ENCODE measurements around the gene DMRT1.

Gene DMRT1

DNA sequence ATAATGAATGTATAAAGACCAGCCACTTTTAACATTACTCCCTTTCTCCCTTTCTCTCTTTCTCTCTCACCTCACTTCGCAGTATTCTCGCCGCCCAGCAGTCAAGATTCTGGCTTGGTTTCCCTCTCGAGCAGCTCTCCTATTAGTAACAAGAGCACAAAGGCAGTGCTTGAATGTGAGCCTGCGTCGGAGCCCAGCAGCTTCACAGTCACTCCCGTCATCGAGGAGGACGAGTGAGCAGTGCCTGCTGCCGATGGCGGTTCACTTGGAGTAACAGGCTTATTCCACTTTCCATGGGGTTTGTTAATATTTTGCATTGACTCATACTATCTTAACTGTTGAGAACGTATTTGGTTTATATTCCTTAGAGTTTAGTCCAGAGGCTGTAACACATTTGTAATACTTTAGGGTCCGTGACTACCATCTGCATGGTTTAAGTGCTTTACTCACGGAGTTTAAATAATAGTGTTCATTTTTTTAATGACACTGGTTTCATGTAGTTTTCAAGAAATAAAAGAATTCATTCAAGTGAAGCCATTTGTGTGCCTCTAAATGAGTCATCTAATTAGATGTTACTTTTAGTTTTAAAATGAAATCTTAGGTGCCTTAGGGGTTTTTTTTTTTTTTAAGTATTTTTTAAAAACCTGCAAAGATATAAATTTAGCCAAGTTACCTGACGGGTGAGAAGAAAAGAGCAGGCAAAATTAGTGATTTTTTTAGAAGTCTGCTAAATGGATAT, 126.6 kb downstream of the DMRT1 start:
- Histone ChIP-seq H3K36me3 (no peaks in the 10 kb centered on the region), H3K4me3 (ENCODE audit: low read depth in 1 of 2, low read length in 1 of 2) (no peak overlapping the region), H3K27me3 (peaks cover 100% of the 10 kb centered on the region)

DNA sequence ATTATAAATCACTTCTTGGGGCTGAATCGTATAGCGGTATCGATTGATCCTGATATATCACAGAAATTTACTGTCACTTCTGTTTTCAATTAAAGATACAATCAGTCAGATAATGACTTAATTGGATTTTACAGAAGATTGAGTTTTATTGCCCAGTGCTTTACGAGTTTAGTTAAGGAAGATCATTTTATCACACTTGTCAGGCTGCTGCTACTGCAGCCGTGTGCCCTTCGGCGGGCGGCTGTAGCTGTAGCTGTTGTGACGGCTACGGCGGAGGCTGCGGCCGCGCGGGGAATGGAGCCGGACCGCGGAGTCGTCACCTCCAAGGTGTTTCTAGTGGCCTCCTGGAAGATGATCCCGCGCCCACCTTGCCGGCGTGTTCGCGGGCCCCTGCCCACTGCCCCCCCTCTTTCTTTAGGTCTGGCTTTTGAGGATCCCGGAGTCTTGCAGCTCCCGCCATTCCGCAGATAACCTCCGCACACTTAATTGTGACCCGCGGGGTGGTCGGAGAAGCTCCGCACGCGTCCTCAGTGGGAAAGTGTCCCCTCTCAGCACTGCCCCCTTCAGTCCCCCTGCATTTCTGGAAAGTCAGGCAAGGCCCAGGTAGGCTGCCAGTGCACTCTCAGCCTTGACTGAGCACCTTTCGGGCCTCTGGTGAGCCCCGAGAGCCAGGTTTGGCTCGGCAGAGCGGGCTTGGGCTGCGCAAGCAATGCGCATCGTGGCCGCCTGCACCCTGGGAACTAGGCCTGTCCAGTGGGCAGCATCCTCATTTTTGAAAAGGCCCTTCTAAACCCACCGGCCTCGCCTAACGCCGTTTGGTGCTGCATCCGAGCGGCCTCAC, 128.0 kb downstream of the DMRT1 start:
- no peak for TF ChIP-seq CTCF (IDR thresholded peaks at IDR 0.05)
- H3K9me3 ChIP-seq, result peaks cover 4% of the 10 kb centered on the region
- peaks cover 100% of the 10 kb centered on the region for H3K27me3 ChIP-seq
- H3K4me1 ChIP-seq (ENCODE audit: control insufficient read depth in 1 of 2, insufficient read depth in 1 of 2, low read depth in 1 of 2, low read length in 1 of 2), result peaks cover 7 to 18% of the 10 kb centered on the region in 2 experiments
- no peak overlapping the region for H3K27ac ChIP-seq
- H3K36me3 ChIP-seq, result no peaks in the 10 kb centered on the region
- H3K4me3 ChIP-seq (ENCODE audit: low read depth in 1 of 2, low read length in 1 of 2), result no peak overlapping the region

More for the DNA sequence above, 126.6 kb downstream of the DMRT1 start:
- Histone ChIP-seq H3K27ac (no peak overlapping the region), H3K4me1 (ENCODE audit: control insufficient read depth in 1 of 2, insufficient read depth in 1 of 2, low read depth in 1 of 2, low read length in 1 of 2) (peaks cover 4 to 18% of the 10 kb centered on the region in 2 experiments), H3K9me3 (peaks cover 4% of the 10 kb centered on the region)
- TF ChIP-seq CTCF (IDR thresholded peaks at IDR 0.05), result no peak

- Histone ChIP-seq H3K27me3 (peaks cover 100% of the 10 kb centered on the region), H3K4me3 (ENCODE audit: low read depth in 1 of 2, low read length in 1 of 2) (no peak overlapping the region), H3K27ac (no peak overlapping the region), H3K4me1 (ENCODE audit: control insufficient read depth in 1 of 2, insufficient read depth in 1 of 2, low read depth in 1 of 2, low read length in 1 of 2) (peaks cover 7 to 18% of the 10 kb centered on the region in 2 experiments), H3K9me3 (peaks cover 4% of the 10 kb centered on the region), H3K36me3 (no peaks in the 10 kb centered on the region)
- TF ChIP-seq CTCF (IDR thresholded peaks at IDR 0.05), result no peak
Measured at GRCh38 chr9:970151-970996, 128.9 kb downstream of the DMRT1 start.

GRCh38 chr9:971901-972500, 130.5 kb downstream of the DMRT1 start:
- no peak overlapping the region for H3K27ac ChIP-seq
- no peaks in the 10 kb centered on the region for H3K36me3 ChIP-seq
- peaks cover 4% of the 10 kb centered on the region for H3K9me3 ChIP-seq
- H3K4me3 ChIP-seq (ENCODE audit: low read depth in 1 of 2, low read length in 1 of 2), result peak overlapping the region; percentile 12 to 43
- peaks cover 100% of the 10 kb centered on the region for H3K27me3 ChIP-seq
- TF ChIP-seq CTCF (IDR thresholded peaks at IDR 0.05), result no peak
- H3K4me1 ChIP-seq (ENCODE audit: control insufficient read depth in 1 of 2, insufficient read depth in 1 of 2, low read depth in 1 of 2, low read length in 1 of 2), result peaks cover 7 to 27% of the 10 kb centered on the region in 2 experiments
